ENCODE data around the gene SORCS1. TPM values are rescaled to one million over a fixed set of nuclear protein-coding genes. Genes with fewer than 3 reads are reported as not detected.

SORCS1 gene
- total and polyA plus RNA-seq, 2 experiments from 2014 or later = 45.6 to 73.0 TPM

GRCh38 chr10:106582291-106582690, 582.2 kb downstream of the SORCS1 start:
- DNase-seq (ENCODE audit: low read depth in 1 of 2, low spot score in 1 of 2) = peak in 1 of 2 donors; percentile 52
- Histone ChIP-seq H3K4me3 (no peak overlapping the region), H3K36me3 (no peaks in the 10 kb centered on the region), H3K27me3 (no peaks in the 10 kb centered on the region), H3K27ac (no peak overlapping the region), H3K4me1 (ENCODE audit: low read depth) (no peaks in the 10 kb centered on the region), H3K9me3 (ENCODE audit: low read depth) (no peaks in the 10 kb centered on the region)
- TF ChIP-seq CTCF (IDR thresholded peaks at IDR 0.05; ENCODE audit: low read depth, low read length) = no peak

DNA sequence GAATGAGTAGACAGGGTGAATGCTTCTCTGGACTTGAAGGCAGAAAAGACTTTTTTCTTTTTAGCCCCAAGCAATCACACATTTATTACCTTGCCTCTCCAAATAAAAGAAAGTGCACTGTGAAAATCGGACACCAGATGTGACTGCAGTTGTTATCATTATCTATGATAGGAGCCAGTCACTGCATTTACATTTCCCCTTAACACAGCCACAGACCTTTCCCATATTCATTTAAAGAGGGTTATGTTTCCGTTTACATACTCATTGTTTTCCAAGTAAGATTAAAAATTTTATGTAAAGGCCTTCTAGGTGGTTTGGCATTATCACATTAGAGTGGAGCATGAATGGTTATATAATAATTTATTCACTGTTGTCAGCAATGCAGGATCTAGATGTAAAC, 586.8 kb downstream of the SORCS1 start:
- DNase-seq (ENCODE audit: low read depth in 1 of 2, low spot score in 1 of 2) = no peak
- no peak overlapping the region for H3K4me3 ChIP-seq
- H3K36me3 ChIP-seq = no peaks in the 10 kb centered on the region
- no peak overlapping the region for H3K27ac ChIP-seq
- TF ChIP-seq CTCF (IDR thresholded peaks at IDR 0.05; ENCODE audit: low read depth, low read length) = no peak
- H3K9me3 ChIP-seq (ENCODE audit: low read depth) = no peaks in the 10 kb centered on the region
- no peaks in the 10 kb centered on the region for H3K4me1 ChIP-seq (ENCODE audit: low read depth)
- H3K27me3 ChIP-seq = no peaks in the 10 kb centered on the region

DNA sequence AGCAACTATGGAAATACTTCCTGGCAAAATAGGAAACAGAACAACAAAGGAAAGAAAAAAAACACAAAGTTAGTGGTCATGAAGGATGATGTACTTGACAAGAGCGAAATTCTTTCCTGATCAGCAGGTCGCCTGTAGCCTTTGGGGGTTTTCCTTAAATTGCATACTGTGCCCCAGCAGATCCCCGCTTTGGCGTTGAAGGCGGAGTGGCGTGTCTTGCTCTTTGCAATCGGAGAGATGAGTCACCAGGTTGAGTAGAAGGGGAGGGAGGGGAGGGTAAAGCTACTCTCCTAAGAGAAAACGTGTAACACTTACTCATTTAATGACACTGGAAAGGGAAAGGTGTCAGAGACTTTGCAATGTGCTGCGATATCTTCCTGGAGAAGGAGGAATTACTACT, 587.2 kb downstream of the SORCS1 start:
- Histone ChIP-seq H3K36me3 (no peaks in the 10 kb centered on the region), H3K4me3 (no peak overlapping the region), H3K4me1 (ENCODE audit: low read depth) (no peaks in the 10 kb centered on the region), H3K9me3 (ENCODE audit: low read depth) (no peaks in the 10 kb centered on the region), H3K27me3 (no peaks in the 10 kb centered on the region), H3K27ac (no peak overlapping the region)
- no peak for TF ChIP-seq CTCF (IDR thresholded peaks at IDR 0.05; ENCODE audit: low read depth, low read length)
- DNase-seq (ENCODE audit: low read depth in 1 of 2, low spot score in 1 of 2) = peak in 1 of 2 donors; percentile 54

DNA sequence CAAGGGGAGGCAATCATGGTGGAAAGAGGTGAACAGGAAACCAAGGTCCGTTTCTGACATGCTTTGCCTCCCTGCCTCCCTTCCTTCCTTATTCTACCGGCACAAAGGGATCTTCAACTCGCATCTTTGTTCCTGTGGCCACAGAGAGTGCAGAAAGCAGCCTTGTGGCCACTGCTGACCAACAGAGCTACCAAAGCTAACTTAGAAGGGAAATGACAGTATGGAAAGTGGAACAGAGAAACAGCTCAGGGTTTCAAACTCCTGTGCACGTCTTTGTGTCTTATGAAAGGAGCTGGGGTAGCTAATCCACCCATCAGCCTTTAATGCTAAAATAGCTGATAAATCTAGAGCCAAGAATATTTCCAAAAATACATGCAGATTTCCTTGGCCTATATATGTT, 588.0 kb downstream of the SORCS1 start:
- Histone ChIP-seq H3K9me3 (ENCODE audit: low read depth) (no peaks in the 10 kb centered on the region), H3K4me1 (ENCODE audit: low read depth) (no peaks in the 10 kb centered on the region), H3K27me3 (no peaks in the 10 kb centered on the region), H3K27ac (no peak overlapping the region), H3K4me3 (no peak overlapping the region), H3K36me3 (no peaks in the 10 kb centered on the region)
- DNase-seq (ENCODE audit: low read depth in 1 of 2, low spot score in 1 of 2) = no peak
- no peak for TF ChIP-seq CTCF (IDR thresholded peaks at IDR 0.05; ENCODE audit: low read depth, low read length)

DNA sequence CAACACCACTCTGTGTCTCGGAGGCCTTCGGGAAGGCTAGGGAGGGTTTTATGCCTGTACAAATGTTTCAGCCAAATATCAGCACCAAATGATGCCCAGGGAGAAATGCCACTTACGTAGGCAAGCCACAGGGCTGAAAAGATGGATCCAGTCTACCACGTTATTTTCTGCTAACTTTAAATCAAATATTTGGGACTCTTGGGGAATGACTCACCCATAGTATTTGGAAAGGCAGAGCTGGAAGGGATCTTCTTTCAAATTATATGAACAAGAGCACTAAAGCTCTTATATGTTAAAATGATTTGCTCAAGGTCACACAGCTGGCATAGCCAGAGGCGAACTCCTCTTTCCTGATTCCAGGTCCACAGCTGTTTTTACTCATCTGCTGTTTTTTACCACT, 591.4 kb downstream of the SORCS1 start:
- TF ChIP-seq CTCF (IDR thresholded peaks at IDR 0.05; ENCODE audit: low read depth, low read length) = no peak
- Histone ChIP-seq H3K36me3 (no peaks in the 10 kb centered on the region), H3K4me3 (no peak overlapping the region), H3K27me3 (no peaks in the 10 kb centered on the region), H3K9me3 (ENCODE audit: low read depth) (no peaks in the 10 kb centered on the region), H3K4me1 (ENCODE audit: low read depth) (no peaks in the 10 kb centered on the region), H3K27ac (no peak overlapping the region)
- peak in 1 of 2 donors; percentile 68 for DNase-seq (ENCODE audit: low read depth in 1 of 2, low spot score in 1 of 2)
